HG03159 (cell line): Measurements from ENCODE around the gene ATP8A1.
"Not testable (repeated sequence)": the region's sequence is repeated elsewhere in the genome, so short reads cannot be mapped to it uniquely, and the experiment has no call there.

Source experiments
- ATAC-seq: cut with Tn5 transposase; IDR thresholded peaks from one replicate; pipeline ENCODE4 v1.9.1; 2021; ENCODE audit warnings: mild to moderate bottlenecking, moderate library complexity; ENCODE audit not compliant: unreplicated experiment

The ATP8A1 gene

GRCh38 chr4:42513748-42514492 lies 143.0 kb downstream of the ATP8A1 start:
- no peak for ATAC-seq

GRCh38 chr4:42512226-42512625 lies 144.7 kb downstream of the ATP8A1 start:
- no peak for ATAC-seq

- no peak for ATAC-seq
Measured at GRCh38 chr4:42510225-42510624, 146.7 kb downstream of the ATP8A1 start.

GRCh38 chr4:42501624-42502401 lies 155.1 kb downstream of the ATP8A1 start:
- no peak for ATAC-seq

- ATAC-seq = no peak
Measured at GRCh38 chr4:42498040-42498439, 158.9 kb downstream of the ATP8A1 start.

- ATAC-seq = no peak
Measured at GRCh38 chr4:42497142-42497910, 159.6 kb downstream of the ATP8A1 start.

- no peak for ATAC-seq
Measured at GRCh38 chr4:42492962-42493361, 163.9 kb downstream of the ATP8A1 start.

- no peak for ATAC-seq
Measured at GRCh38 chr4:42490015-42490414, 166.9 kb downstream of the ATP8A1 start.

- ATAC-seq = peak; percentile 82
Measured at GRCh38 chr4:42489095-42489494, 167.8 kb downstream of the ATP8A1 start.

GRCh38 chr4:42488554-42488953 lies 168.4 kb downstream of the ATP8A1 start:
- ATAC-seq = peak; percentile 0

- peak; percentile 78 for ATAC-seq
Measured at GRCh38 chr4:42488114-42488513, 168.8 kb downstream of the ATP8A1 start.

GRCh38 chr4:42487230-42487629 lies 169.7 kb downstream of the ATP8A1 start:
- no peak for ATAC-seq

GRCh38 chr4:42486156-42486555 lies 170.7 kb downstream of the ATP8A1 start:
- ATAC-seq = not testable (repeated sequence)

GRCh38 chr4:42484630-42485029 lies 172.3 kb downstream of the ATP8A1 start:
- no peak for ATAC-seq

GRCh38 chr4:42483426-42484379 lies 173.2 kb downstream of the ATP8A1 start:
- ATAC-seq = no peak

GRCh38 chr4:42482516-42483327 lies 174.2 kb downstream of the ATP8A1 start:
- no peak for ATAC-seq

GRCh38 chr4:42480717-42481116 lies 176.2 kb downstream of the ATP8A1 start:
- no peak for ATAC-seq

GRCh38 chr4:42480281-42480680 lies 176.6 kb downstream of the ATP8A1 start:
- no peak for ATAC-seq

GRCh38 chr4:42478946-42479345 lies 178.0 kb downstream of the ATP8A1 start:
- no peak for ATAC-seq

GRCh38 chr4:42478509-42478908 lies 178.4 kb downstream of the ATP8A1 start:
- no peak for ATAC-seq
